Raji (cell line): ENCODE data around the gene CCDC87.

ENCODE experiments used
- POLR2A ChIP-seq: IDR thresholded peaks from 2 replicates; pipeline ENCODE4 v1.6.1; 2011; ENCODE audit warnings: low read depth, low read length, control low read depth; ENCODE audit not compliant: insufficient read depth

Gene CCDC87

DNA sequence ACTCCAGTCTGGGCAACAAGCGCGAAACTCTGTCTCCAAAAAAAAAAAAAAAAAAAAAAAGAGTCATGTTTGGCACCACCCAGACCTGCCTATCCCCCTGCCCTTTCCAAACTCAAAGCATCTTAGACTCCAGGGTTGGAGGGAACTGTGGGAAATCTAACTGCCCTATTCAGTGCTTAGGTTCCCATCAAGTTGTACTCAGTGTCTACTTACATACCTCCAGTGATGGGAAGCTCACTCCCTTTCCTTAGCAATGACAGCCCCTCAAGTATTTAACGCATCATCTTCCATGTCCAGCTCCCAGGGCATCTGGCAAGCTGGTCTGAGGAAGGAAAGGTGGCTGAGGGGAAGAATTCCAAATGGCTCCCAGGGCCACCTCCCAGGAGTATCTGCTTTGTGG lies 43.2 kb downstream of the CCDC87 start:
- TF ChIP-seq POLR2A, result no peak

DNA sequence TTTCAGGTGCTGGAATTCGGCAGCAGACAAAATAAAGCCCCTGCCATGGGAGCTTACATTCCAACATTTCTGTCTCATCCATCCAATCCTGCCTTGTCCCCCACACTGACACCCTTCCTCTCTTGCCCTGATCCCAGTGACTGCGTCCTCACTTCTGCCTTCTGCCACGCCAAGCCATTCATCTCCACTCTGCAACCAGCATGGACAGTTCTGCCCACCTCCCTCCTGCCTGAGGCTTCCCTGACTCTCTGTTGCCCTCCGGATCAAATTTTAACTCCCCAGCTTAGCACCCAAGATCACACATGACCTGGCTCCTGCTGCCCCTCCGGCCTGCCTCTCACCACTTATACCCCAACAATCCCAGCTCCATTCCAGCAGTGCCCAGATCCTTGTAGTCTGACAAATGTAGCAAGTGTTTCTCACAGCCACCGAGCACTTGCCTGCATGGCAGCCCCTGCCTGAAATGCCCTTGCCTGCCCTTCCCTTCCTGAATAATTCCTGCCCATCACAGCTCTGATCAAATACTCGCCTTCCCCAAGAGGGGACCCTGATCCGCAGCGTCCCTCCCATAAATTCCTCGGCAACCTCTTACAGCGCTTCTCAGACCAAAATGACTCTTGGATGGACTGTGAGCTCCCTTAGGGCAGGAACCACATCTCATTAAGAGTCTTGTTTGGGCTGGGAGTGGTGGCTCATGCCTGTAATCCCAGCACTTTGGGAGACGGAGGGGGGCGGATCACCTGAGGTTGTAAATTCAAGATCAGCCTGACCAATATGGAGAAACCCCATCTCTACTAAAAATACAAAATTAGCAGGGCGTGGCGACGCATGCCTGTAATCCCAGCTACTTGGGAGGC lies 43.9 kb downstream of the CCDC87 start:
- no peak for TF ChIP-seq POLR2A

DNA sequence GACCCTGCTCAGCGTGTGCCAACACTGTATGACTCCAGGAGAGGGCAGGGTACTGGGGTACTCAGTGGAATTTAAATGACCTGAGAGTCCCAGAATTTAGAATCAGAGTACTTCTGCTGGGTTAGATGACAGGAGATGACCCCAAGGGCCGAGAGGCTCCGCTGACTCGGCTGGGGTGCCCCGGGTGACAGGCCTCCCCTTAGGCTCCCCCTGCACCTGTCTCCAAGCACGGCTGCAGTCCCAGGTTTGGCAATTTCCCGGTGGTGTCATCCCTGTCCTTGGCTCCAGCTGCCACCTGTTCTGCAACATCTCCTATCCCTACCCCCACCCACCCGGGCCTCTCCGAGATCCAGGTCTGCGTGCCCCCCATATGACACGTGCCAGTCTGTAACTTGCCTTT lies 44.8 kb downstream of the CCDC87 start:
- no peak for TF ChIP-seq POLR2A

DNA sequence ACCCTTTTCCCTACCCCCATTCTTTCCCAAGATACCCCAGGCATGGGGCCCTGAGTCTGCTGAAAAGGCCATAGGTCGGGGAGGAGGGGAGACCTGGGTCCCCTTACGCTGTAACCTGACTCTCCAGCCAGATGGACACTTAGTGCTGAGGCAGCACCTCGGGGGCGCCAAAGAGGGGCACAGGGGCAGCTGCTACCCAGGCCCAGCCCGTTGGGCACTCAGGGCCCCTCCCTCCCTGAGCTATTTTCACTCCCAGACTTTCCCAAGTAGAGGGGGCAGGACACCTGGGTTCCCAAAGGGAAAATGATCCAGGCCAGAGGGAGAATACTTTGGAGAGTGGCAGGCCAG lies 45.2 kb downstream of the CCDC87 start:
- no peak for TF ChIP-seq POLR2A

DNA sequence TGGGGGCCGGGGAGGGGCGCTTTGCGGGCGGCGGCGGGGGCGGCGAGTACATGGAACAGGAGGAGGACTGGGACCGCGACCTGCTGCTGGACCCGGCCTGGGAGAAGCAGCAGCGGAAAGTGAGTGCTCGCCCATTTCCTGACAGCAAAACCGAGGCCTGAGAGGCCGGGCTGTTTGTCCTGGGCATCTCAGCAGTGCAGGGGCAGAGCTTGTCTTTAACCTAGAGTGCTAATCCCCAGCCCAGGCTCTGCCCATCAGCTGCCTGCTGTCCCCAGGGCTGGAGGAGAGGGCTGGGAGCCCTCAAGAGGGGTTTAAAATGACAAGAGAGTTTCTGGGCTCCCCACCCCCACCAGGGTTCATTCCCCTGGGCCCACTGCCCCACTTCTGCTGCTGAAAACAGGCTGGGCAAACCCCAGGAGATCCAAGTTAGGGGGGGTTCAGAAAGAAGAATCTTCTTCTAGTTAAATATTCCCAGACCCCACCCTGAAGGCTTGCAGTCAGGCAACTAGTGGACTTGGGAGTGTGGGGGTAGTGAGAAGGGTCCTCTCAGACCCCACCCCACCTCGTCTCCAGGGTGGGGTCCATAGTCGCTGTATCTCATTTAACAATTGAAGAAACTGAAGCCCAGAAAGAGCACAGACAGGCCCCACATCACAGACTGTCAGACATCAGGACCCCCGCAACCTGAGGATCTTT lies 45.7 kb downstream of the CCDC87 start:
- no peak for TF ChIP-seq POLR2A

DNA sequence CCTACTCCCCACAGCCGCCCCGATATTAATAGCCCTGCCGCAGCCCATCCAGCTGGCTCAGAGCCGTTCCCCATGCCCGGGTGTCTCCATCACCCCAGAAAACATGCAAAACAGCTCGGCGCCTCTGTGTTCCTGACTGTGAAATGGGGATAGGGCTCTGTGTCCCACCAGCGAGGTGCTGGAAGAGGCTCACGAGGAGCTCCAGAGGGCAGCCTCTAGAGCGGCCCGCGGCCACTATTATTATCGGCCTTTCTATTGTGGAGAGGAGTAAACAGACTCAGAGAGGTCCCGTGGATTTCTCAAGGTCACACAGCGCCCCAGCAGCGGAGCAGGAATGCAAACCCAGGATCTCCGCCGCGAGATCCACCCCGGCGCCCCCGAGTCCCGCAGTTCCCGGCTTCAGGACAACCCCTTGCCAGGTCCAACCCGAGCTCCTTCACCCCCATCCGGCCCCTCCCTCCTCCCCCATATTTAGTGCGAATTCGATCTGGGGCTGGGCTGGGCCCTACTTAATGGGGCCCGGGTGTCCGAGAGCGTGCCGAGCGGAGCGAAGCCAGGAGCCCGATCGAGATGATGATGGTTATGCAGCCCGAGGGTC lies 46.4 kb downstream of the CCDC87 start, which contains the start of gene ACTN3:
ACTN3 (plus strand) TSS at position 536 of the 598 bp plus-strand sequence; CDS start at position 571, 35 bp downstream.
- no peak for TF ChIP-seq POLR2A

DNA sequence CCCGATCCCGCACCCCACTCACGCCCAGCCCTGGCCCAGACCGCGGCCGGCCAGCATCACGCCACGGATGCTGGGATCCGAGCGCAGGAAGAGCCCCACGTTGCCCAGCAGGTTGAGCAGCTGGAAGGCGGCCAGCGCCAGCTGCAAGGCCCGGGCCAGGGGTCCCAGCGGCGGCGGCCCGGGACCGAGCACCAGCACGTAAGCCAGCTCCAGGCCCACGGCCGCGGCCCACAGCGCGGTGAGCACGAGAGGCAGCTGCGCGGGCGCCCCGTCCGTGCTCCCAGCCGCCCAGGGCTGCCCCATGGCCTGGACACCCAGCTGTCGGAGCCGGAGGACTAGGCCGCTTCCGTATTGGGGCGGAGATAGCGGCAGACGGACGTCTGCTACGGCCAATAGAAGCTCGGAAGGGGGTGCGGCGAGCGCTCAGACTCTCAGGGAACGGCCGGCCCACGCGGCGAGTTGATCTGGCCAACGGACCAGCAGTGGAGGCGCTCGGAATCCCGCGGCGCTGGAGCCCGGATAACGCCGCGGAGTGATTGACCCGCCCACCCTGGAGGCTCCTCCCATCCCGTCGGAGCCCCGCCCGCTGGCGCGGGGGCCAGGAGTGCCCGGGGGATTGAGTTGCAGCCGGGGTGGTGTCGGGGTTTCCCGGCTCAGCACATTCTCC lies 47.0 kb downstream of the CCDC87 start, which contains the start of gene ZDHHC24:
ZDHHC24 (minus strand) TSS at position 348 of the 667 bp plus-strand sequence; CDS start at position 303, 45 bp downstream.
- TF ChIP-seq POLR2A, result peak; percentile 53; the same call in 1 of the 2 replicates

DNA sequence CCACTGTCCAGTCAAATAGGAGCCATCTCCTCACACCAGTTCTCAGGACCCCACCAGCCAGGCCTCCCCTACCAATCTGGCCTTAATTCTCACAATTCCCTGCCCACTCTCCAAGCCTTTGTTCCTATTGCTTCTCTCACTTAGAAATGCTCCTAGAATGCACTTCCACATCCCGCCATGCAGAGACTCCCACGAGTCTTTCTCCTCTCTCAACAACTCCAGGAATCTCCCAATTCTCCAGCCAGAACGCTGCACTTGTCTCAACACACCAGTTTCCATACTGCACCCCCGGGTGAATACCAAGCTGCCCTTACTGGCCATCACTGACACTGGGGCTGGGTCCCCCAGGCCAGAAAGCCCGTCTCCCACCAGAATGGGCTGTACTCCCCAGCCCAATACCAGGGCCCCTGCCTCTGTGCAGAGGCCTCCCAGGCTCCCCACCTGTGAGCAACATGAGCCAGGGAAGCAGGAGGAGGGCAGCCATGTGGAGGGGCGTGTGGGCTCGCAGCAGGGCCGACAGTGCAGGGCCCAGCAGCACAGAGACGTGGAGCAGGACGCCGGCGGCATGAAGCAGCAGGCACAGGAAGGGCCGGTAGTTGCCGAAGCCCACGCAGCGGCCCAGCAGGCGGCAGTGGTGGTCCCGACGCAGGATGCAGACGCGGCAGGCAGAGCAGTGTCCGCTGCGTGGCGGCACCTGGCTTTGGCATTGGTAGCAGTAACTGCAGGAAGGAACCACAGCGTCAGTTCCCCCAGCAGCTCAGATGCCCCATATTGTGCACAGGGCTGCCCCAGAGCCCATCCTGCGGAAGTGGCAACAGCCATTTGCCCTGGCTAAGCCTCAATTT lies 49.4 kb downstream of the CCDC87 start:
- no peak for TF ChIP-seq POLR2A

DNA sequence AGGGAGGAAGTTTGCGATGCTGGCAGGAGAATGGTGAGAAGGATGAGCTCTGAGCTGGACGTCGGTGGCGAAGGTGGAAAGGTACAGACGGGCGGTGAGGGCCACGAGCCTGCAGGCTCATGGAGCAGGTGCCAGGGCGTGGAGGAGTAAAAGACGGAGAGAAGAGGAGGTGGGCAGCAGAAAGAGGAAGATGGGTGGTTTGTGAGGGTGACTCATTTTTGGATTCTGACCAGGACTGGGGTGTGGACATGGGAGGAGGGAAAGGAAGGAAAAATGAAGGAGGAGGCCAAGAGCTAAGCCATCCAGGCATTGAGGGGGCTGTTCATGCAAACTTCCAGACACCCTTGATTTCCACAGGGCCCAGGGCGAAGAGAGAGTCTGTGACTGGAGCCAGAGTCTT lies 50.5 kb downstream of the CCDC87 start:
- TF ChIP-seq POLR2A, result no peak

DNA sequence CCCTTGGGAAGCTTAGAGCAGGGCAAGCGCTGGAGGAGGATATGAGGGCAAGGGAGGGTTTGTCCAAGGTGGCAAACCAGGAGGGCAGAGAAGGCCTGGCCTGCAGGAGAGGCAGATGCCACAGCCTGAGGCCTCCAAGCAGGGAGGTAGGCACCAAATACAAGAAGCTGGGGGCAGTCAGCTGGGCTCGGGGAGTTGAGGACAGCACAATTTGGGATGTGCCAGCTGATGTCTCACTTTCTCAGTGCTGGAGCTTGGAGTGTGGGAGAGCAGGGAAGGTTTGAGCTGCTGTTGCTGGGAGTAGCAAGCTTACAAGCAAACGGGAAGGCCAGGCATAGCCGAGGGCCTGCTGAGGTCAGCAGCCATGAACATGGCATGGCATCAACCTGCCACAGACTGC lies 51.0 kb downstream of the CCDC87 start:
- TF ChIP-seq POLR2A, result no peak
